HG03520 (cell line): ENCODE results near the gene AKT3.
"Not testable (repeated sequence)": the region's sequence is repeated elsewhere in the genome, so short reads cannot be mapped to it uniquely, and the experiment has no call there.

Source experiments
- ATAC-seq: cut with Tn5 transposase; IDR thresholded peaks from one replicate; pipeline ENCODE4 v1.9.1; 2021; ENCODE audit warnings: mild to moderate bottlenecking, moderate library complexity; ENCODE audit not compliant: unreplicated experiment

The AKT3 gene

DNA sequence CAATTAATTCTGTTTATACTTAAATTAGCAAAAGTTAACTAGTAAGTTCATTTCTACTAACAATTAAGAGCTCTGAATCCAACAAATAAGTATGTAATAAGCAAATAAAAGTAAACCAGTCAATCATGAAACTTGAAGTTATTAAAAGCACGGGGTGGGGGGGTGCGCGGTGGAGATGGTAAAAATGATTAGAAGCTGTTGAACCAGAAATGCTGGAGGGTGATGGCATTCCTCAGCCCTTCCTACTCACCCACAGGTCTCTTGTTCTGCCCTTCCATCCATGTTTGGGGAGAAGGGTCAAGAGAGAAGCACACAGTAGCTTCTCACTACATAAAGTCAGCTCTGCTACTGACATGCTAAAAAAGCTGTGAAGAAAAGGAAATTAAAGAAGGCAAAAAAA, 63.5 kb downstream of the AKT3 start:
- ATAC-seq, result no peak

DNA sequence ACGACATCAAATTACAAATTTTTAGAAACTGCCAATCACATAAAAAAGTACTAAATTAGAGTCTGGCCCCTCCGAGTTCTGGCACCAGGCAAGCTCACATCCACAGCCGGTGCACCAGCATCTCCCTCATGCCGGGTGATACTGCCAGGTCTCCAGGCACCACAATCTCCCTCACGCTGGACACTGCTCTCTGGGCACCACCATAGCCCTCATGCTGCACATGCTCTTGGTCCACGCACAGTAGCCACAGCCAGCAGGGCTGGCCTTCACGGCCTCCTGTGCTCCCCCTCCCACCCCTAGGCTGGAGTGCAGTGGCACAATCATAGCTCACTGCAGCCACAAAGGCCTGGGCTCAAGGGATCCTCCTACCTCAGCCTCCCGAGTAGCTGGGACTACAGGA, 65.5 kb downstream of the AKT3 start:
- no peak for ATAC-seq

DNA sequence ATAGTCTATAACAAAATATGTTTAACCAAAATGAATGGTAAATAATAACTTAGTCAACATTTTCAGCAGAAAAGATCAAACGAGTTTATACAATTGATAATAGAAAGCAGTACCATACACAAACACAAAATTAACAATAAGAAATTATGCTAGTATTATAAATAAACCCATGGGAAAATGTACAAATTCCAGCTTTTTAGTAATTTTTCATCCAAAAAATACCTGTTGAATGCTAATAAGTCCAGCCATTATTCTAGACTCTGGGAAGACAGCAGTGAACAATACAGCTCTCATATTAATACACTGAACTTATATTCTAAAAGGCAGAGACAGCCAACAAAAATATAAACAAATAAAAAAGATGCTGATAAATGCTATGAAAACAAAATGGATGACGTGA, 66.3 kb downstream of the AKT3 start:
- no peak for ATAC-seq

DNA sequence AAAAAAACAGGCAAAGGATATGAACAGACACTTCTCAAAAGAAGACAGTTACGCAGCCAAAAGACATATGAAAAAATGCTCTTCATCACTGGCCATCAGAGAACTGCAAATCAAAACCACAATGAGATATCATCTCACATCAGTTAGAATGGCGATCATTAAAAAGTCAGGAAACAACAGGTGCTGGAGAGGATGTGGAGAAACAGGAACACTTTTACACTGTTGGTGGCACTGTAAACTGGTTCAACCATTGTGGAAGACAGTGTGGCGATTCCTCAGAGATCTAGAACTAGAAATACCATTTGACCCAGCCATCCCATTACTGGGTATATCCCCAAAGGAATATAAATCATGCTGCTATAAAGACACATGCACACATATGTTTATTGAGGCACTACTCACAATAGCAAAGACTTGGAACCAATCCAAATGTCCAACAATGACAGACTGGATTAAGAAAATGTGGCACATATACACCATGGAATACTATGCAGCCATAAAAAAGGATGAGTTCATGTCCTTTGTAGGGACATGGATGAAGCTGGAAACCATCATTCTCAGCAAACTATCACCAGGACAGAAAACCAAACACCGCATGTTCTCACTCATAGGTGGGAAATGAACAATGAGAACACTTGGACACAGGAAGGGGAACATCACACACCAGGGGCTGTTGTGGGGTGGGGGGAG, 77.5 kb downstream of the AKT3 start:
- not testable (repeated sequence) for ATAC-seq

DNA sequence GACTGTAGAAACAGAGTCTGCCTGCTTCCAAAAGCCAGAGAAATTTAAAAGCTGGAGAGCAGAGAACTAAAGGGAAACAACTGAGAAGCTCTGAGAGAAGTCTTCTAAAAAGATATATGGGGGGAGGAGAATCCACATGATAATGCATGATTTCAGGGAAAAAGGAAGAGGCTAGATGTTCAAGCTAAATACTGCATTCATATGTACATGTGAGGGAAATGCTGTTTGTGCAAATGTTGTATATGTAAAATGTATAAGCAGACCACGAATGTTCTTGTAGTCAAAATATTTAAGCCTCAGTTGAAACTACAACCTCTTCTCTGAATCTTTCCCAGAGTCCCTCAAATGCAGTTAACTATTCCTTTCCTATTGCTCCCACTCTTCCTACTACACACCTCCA, 79.2 kb downstream of the AKT3 start:
- no peak for ATAC-seq

DNA sequence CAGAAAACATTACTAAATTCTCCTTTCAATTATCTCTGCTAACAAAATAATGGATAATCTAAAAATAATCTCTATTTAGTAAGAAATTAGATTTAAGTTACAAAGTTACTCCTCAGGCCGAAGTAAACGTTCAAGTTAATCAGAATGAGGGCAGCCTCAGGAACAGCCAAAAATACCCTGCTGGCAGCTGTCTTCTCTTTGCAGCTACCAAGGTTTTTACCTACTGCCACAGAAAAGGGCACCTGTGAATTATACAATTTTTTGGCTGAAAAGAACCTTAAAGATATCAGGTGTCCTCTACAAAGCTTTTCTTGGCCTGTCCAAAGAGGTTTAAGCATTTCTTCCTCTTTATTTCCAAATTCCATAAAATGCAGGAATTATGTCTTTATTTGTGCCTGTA, 84.4 kb downstream of the AKT3 start:
- no peak for ATAC-seq

DNA sequence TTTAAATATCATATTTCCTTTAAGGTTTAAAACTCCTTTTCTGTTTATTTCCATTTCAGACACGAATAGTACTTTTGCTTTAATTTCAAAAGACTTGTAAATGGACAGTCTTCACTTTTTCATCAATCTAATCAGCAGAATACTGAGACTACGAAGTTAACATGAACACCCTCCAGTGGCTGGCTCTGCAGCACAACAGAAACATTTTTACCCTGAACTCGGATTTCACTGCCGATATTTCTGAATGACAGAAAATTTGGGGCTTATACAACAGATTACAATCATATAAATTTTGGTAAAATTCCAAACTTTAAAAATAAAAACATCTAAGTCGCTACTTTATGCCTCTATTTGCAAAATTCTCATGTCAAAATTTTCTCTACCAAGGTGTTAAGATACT, 86.2 kb downstream of the AKT3 start:
- no peak for ATAC-seq

DNA sequence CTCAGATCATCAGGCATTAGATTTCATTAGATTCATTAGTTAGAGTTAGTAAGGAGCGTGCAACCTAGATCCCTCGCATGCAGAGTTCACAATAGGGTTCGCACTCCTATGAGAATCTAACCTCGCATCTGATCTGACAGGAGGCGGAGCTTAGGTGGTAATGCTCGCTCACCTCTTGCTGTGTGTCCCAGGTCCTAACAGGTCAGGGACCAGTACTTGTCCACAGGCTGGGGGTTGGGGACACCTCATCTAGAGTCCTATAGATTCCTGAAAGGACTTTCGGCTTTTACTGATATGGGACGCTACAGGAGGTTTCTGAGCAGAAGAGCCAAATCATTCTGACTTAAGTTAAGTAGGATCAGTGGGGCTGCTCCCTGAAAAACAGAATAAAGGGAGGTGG, 91.4 kb downstream of the AKT3 start:
- no peak for ATAC-seq

DNA sequence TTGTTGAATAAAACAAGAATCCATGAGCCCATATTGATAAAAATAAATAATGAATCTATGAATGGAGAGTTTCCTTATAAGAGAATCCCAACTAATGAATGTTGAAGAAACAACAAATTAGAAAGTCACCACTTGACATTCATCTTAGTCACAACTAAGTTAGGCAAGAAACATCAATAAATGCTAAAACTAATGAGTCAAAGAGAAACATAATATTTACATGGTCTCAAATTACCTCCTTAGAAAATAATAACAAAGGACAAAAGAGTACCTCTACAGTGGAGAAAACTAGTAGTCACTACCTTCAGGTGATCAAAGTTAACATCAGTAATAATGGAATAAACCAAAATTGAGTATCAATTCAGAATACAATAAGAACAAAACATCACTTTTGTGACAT, 93.5 kb downstream of the AKT3 start:
- no peak for ATAC-seq

DNA sequence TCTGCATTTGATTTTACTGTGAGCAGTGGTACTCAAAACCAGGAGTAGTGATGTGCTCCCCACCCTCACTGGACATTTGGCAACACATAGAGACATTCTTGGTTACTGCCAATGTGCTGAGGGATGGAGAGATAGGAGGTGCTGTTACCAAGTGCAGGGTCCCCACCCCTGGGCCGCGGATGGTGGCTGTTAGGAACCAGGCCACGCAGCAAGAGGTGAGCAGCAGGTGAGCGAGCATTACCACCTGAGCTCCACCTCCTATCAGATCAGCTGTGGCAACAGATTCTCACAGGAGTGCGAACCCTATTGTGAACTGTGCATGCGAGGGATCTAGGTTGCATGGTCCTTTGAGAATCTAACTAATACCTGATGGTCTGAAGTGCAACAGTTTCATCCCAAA, 95.7 kb downstream of the AKT3 start:
- ATAC-seq, result no peak

DNA sequence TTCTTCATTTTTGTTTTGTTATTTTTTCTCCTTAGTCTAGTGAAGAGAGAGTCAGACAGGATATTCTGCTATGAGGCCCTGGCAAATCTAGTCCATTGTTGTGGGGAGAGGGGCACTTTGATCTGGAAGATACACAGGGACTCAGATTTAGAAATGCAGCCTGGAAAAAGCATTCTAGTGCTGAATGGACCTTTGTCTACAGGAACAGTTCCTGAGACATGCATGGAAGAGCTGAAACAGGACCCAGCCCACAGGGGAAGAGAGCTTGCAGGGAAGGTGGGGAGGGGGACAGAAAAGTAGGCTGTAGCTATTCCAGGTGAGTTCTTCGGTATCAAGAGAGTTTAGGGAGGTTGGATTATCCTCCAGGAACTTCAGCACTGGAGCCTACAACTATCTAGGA, 98.5 kb downstream of the AKT3 start:
- no peak for ATAC-seq

DNA sequence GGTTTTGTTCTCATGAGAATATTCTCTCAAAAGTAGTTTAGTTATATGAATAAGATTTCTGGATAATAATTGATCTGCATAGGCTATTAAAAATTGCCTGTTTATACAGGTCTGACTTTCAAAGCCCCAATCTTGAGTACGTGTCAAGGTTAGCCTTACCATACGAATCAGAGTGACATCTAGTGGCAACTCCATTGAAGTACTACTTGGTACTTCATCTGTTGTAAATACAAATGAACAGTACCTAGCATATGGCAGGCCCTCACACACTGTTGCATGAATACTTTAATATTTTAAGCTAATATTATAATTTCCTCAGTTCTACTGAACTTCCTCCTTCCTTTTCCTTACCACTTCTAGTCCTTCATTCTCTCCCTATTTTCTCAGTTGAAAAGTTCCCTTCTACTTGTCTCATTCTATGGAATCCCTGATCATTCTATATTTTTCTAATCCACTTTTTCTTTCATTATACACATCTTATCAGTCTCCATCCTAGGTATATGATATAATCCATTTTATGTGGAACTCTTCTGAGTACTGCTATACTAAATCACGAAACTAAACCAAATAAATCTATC, 101.2 kb downstream of the AKT3 start:
- peak; percentile 96 for ATAC-seq

DNA sequence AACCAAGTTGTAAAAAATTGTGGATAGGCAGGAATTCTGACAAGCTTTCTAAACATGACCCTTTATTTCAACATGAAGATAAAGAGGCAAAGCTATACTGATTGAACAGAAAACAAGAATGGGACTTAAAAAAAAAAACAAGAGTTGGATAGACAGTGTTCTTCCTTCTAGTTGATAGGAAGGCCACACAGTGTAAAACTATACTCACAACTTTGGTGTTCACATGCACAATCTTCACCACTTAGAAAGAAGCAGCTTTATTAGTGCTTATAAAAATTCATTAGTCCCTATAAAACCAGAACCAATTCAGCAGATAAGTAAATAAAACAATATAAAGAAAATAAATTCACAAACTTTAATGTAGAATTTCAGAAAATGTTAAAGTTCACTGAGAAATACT, 101.8 kb downstream of the AKT3 start:
- ATAC-seq, result no peak

DNA sequence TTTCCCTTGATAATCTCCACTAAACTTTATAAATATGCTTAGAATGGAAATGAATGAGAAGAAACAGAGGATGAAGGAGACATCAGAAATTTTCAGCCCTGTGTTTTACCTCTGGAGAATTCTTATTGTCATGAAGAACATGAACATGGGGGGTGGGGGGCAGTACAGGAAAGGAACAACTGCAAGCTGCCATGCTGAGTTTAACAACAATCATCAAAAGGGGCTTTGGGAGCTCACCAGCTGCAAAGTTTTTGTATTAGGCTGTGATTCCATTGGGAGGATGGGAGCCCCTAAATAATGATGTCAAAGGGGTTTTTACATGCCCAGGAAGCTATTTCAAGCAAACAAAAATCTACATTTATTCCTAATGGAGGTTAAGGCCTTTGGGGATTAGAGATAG, 103.3 kb downstream of the AKT3 start:
- no peak for ATAC-seq

DNA sequence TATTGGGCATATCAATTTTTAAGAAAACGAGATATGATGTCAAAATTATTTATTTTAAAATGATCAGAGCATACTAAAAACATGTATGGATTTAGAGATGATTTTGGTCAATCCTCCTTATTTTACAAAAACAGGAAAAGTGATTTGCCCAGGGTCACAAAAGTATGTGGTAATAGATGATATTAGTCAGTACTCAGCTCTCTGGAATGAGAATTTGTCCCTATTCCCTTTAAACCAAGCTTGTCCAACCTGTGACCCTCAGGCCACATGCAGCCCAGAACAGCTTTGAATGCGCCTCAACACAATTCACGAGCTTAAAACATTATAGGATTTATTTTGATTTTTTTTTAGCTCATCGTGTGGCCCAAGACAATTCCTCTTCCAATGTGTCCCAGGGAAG, 104.7 kb downstream of the AKT3 start:
- no peak for ATAC-seq

DNA sequence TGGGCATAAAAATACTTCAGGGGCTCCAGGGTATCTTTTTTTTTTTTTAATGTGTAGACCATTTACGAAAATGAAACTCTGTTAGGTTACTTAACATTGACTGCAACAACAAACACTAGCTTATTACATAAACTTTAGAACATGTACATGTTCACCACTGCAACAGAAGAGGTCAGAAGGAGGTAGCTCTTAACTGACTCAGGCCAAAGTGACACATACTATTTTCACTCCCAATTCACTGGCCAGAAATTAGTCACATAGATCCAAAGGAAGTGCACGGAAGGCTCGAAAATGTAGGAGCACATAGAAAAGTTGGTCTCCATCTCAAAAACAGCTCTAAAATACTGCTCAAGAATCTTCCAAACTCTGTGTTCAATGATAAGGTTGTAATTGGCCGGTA, 107.2 kb downstream of the AKT3 start:
- ATAC-seq, result no peak

DNA sequence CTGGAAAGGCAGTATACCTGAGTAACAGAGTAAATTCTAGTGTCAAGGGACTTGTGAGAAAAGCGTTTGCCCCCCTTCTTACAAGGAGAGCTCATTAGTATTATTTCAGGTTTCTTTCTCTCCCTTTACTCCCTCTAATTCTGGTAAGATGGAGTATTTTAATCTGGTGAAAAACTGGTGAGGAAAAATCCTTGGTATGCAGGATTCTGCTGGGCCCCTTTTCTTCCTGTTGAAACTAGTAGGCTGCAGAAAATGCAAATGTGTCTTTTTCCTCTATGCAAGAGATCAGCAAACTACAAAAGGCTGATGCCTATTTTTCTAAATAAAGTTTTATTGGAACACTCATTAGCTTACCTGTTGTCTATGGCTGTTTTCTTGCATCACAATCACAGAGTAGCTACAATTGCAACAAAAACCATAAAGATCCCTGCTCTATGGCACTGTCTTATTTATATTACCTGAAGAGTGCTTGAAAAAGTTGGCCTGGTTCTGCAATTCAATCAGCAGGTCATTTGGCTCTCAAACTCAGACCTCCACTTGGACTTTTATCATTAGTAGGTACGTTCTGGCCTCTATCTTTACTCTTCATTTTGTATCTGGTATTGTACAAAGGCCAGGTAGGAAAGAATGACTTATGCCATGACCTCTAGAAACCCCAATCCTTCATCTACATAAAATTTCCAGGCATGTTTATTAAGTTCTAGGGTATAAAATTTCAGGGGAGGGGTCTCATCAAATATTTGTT, 109.6 kb downstream of the AKT3 start:
- no peak for ATAC-seq

DNA sequence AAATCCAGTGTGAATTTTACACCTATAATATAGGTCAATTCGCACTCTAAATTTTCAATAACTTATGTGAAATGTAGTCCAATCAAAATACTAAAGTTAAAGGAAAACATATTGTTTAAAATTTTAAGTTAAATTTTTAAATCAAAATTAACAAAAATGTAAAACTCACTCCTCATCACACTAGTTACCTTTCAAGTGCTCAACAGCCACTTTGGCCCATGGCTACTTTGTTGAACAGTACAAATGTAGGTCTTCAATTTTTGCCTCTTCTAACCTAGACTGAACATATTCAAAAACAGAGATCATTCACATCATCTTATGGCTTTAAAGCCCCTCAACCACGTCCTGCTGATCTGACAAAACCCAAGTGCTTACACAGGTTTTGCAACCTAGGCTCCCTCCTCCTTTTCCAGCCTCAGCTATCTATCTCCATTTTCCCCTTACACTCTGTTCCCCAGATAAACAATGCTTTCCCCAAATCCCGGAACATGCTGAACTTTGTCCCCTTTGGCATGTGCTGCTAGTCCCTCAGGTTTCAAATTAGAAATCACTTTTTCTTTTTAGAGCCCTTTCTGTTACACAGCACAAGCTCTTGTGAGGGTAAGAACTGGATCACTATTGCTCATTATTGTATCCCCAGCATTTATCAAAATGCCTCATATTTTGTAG, 110.6 kb downstream of the AKT3 start:
- no peak for ATAC-seq

DNA sequence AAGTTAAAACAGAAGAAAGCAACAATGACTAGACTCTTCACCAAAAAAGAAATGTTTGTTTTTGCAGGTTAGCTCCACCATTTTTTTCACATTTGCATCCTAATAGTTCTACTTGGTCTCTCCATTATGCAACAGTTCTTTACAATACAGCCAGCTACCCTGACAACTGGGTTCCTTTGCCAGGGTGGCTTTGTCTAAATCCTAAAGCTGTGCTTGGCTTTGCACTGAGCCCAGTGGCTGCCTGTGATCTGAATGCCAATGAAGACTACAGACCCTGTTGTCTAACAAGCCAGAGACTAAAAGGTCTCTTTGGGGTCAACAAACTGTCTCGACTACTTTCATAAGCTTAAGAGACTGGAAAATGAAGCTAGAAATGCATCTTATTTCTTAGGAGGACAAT, 112.0 kb downstream of the AKT3 start:
- ATAC-seq, result no peak

DNA sequence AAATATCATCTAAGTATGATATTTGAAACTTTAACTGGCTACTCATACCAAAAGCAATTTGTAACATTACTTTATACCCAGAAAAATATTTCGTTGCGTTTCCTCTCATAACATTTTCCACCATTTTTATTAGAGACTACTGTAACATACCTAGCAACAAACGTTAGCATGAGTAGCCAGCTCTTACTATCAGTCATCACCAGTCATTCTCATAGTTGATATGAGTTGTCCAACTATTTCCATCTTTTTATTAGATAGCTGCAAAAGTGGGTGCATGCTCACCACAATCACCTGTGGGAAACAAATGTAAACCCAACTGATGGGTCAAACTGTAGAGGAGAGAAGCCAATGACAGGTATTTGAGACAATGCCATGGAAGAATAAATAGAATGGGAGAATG, 114.6 kb downstream of the AKT3 start:
- ATAC-seq, result peak; percentile 67

DNA sequence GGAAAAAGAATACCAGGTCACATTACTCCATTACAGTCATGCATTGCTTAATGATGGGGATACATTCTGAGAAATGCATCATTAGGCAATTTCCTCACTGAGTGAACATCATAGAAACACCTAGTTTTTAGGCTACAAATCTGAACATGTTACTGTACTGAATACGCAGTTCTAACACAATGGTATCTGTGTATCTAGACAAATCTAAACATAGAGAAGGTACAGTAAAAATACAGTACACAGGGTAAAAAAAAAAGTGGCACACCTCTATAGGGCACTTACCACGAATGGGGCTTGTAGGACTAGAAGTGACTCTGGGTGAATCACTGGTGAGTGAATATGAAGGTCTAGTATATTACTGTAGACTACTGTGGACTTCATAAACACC, 115.7 kb downstream of the AKT3 start:
- ATAC-seq, result no peak
